IMR-90 (cell line): ENCODE measurements around the gene SNAPC4. TPM values are rescaled to one million over a fixed set of nuclear protein-coding genes. Genes with fewer than 3 reads are reported as not detected.

Experiments used
- ATAC-seq: fragments of 200-7000 bp; cut with Tn5 transposase; 2 replicates; pipeline ENCODE4 v1.9.1; 2020; ENCODE audit warnings: low read depth, mild to moderate bottlenecking, moderate library complexity
- BruUV-seq: library from RNA; stranded (reverse); fragments of 400-500 nt; replicated peaks from 2 replicates; lab custom pipeline; 2021; lab: Mats Ljungman, UMichigan
- CTCF ChIA-PET: fragments of 300-600 bp; formaldehyde crosslinking; extraction: SDS; loops from one replicate; lab custom pipeline; 2021; ENCODE audit warnings: antibody characterized with exemption; lab: Yijun Ruan, JAX
- POLR2A ChIA-PET: fragments of 300-600 bp; sonication (Branson Sonifier 250); formaldehyde crosslinking; loops from one replicate; lab custom pipeline; 2022; ENCODE audit warnings: antibody characterized with exemption; ENCODE audit not compliant: unreplicated experiment; lab: Charles Lee
- DNase-seq: peaks from one replicate; pipeline ENCODE4 v3.0.0; 2013
- H2AFZ ChIP-seq: replicated peaks from 2 replicates; pipeline ENCODE3; 2013; ENCODE audit warnings: low read length, mild to moderate bottlenecking; ENCODE audit not compliant: poor library complexity
- H2AK5ac ChIP-seq: 2 replicates; pipeline ENCODE4 v1.6.1; 2013; ENCODE audit warnings: low read depth, low read length, inconsistent platforms
- H2AK9ac ChIP-seq: replicated peaks from 2 replicates; pipeline ENCODE3; 2013; ENCODE audit warnings: mild to moderate bottlenecking, low read depth, low read length, moderate library complexity; ENCODE audit not compliant: poor library complexity
- H2BK120ac ChIP-seq: 2 replicates; pipeline ENCODE4 v1.6.1; 2013; ENCODE audit warnings: low read depth, low read length, inconsistent platforms
- H2BK15ac ChIP-seq: 3 replicates; pipeline ENCODE4 v1.6.1; 2013; ENCODE audit warnings: low read depth, low read length, inconsistent platforms
- H2BK20ac ChIP-seq: 2 replicates; pipeline ENCODE4 v1.6.1; 2013; ENCODE audit warnings: low read depth, mild to moderate bottlenecking, inconsistent platforms, low read length, moderate library complexity
- H2BK5ac ChIP-seq: 2 replicates; pipeline ENCODE4 v1.6.1; 2013; ENCODE audit warnings: mild to moderate bottlenecking, low read depth, low read length, inconsistent platforms; ENCODE audit not compliant: poor library complexity, severe bottlenecking
- H3K14ac ChIP-seq: replicated peaks from 2 replicates; pipeline ENCODE4 v1.6.1; 2013; ENCODE audit warnings: low read depth, low read length, inconsistent platforms
- H3K18ac ChIP-seq: 2 replicates; pipeline ENCODE4 v1.6.1; 2013; ENCODE audit warnings: low read depth, low read length, control low read depth
- H3K23ac ChIP-seq: 2 replicates; pipeline ENCODE4 v1.6.1; 2013; ENCODE audit warnings: low read depth, low read length, inconsistent platforms
- H3K27ac ChIP-seq: 2 replicates; pipeline ENCODE4 v1.5.1; 2013; ENCODE audit warnings: mild to moderate bottlenecking, control low read depth, low read length; ENCODE audit not compliant: insufficient read depth
- H3K27me3 ChIP-seq: 2 replicates; pipeline ENCODE4 v1.6.1; 2013; ENCODE audit warnings: low read length; ENCODE audit not compliant: control insufficient read depth, insufficient read depth
- H3K36me3 ChIP-seq: 2 replicates; pipeline ENCODE4 v1.6.1; 2013; ENCODE audit warnings: low read length, mixed read lengths; ENCODE audit not compliant: control insufficient read depth, insufficient read depth
- H3K4ac ChIP-seq: 2 replicates; pipeline ENCODE4 v1.6.1; 2013; ENCODE audit warnings: low read depth, low read length, inconsistent platforms
- H3K4me1 ChIP-seq: 2 replicates; pipeline ENCODE4 v1.6.1; 2013; ENCODE audit warnings: low read length, mixed read lengths; ENCODE audit not compliant: control insufficient read depth, insufficient read depth
- H3K4me2 ChIP-seq: 2 replicates; pipeline ENCODE4 v1.6.1; 2013; ENCODE audit warnings: low read depth, mild to moderate bottlenecking, control low read depth, low read length, moderate library complexity
- H3K4me3 ChIP-seq: 2 replicates; pipeline ENCODE4 v1.5.1; 2013; ENCODE audit warnings: low read depth, mild to moderate bottlenecking, control low read depth, low read length, moderate library complexity; ENCODE audit not compliant: insufficient read depth
- H3K56ac ChIP-seq: 2 replicates; pipeline ENCODE4 v1.6.1; 2013; ENCODE audit warnings: low read length, inconsistent platforms; ENCODE audit not compliant: insufficient read depth; ENCODE audit errors: extremely low read depth
- H3K79me1 ChIP-seq, 2 experiments: 2 replicates each; pipeline ENCODE4 v1.6.1; 2013; ENCODE audit warnings: low read length in 2 of 2, inconsistent platforms in 1 of 2, low read depth in 1 of 2
- H3K9ac ChIP-seq: 2 replicates; pipeline ENCODE4 v1.6.1; 2013; ENCODE audit warnings: low read depth, low read length, control low read depth
- H3K9me1 ChIP-seq: 2 replicates; pipeline ENCODE4 v1.6.1; 2013; ENCODE audit warnings: low read length, inconsistent platforms; ENCODE audit not compliant: insufficient read depth
- H3K9me3 ChIP-seq: 2 replicates; pipeline ENCODE4 v1.6.1; 2013; ENCODE audit warnings: low read length; ENCODE audit not compliant: control insufficient read depth, insufficient read depth
- H4K20me1 ChIP-seq: 2 replicates; pipeline ENCODE4 v1.6.1; 2013; ENCODE audit warnings: low read length, inconsistent platforms; ENCODE audit not compliant: insufficient read depth
- H4K5ac ChIP-seq: 2 replicates; pipeline ENCODE4 v1.6.1; 2013; ENCODE audit warnings: mild to moderate bottlenecking, low read depth, low read length, control low read depth
- H4K8ac ChIP-seq, 2 experiments: 2 replicates each; pipeline ENCODE4 v1.6.1; 2013; ENCODE audit warnings: low read depth in 2 of 2, low read length in 2 of 2, control low read depth in 1 of 2, inconsistent platforms in 1 of 2
- H4K91ac ChIP-seq: 2 replicates; pipeline ENCODE4 v1.6.1; 2013; ENCODE audit warnings: low read depth, low read length, inconsistent platforms; ENCODE audit not compliant: insufficient read depth
- BHLHE40 ChIP-seq: fragments of 150-350 bp; IDR thresholded peaks from 2 replicates; pipeline ENCODE4 v1.6.1; 2016; ENCODE audit warnings: mild to moderate bottlenecking, low read depth, low read length
- CEBPB ChIP-seq: IDR thresholded peaks from 2 replicates; pipeline ENCODE4 v1.6.1; 2012; ENCODE audit warnings: low read depth, low read length, improper control_type of control experiment
- CHD1 ChIP-seq: IDR thresholded peaks from 2 replicates; pipeline ENCODE4 v1.6.1; 2012; ENCODE audit warnings: low read depth, low read length, improper control_type of control experiment
- ELK1 ChIP-seq: fragments of 150-350 bp; IDR thresholded peaks from 2 replicates; pipeline ENCODE4 v1.6.1; 2016; ENCODE audit warnings: low read depth, mild to moderate bottlenecking, low read length, moderate library complexity, borderline replicate concordance
- FOS ChIP-seq: fragments of 150-350 bp; IDR thresholded peaks from 2 replicates; pipeline ENCODE4 v1.6.1; 2016; ENCODE audit warnings: low read depth, low read length
- MAFK ChIP-seq: IDR thresholded peaks from 2 replicates; pipeline ENCODE4 v1.6.1; 2012; ENCODE audit warnings: low read depth, low read length, improper control_type of control experiment
- MAZ ChIP-seq: IDR thresholded peaks from 2 replicates; pipeline ENCODE4 v1.6.1; 2012; ENCODE audit warnings: low read depth, mild to moderate bottlenecking, low read length, improper control_type of control experiment, moderate library complexity, borderline replicate concordance
- MXI1 ChIP-seq: IDR thresholded peaks from 2 replicates; pipeline ENCODE4 v1.6.1; 2012; ENCODE audit warnings: low read depth, mild to moderate bottlenecking, low read length, moderate library complexity, borderline replicate concordance
- NFE2L2 ChIP-seq: fragments of 150-350 bp; IDR thresholded peaks from 2 replicates; pipeline ENCODE4 v1.6.1; 2016; ENCODE audit warnings: low read depth, mild to moderate bottlenecking, low read length
- POLR2A ChIP-seq: IDR thresholded peaks from 2 replicates; pipeline ENCODE4 v1.6.1; 2012; ENCODE audit warnings: mild to moderate bottlenecking, low read depth, low read length
- RAD21 ChIP-seq: IDR thresholded peaks from 2 replicates; pipeline ENCODE4 v1.6.1; 2012; ENCODE audit warnings: low read length, improper control_type of control experiment
- RCOR1 ChIP-seq: IDR thresholded peaks from 2 replicates; pipeline ENCODE4 v1.6.1; 2012; ENCODE audit warnings: mild to moderate bottlenecking, low read length, improper control_type of control experiment; ENCODE audit not compliant: insufficient replicate concordance
- RFX5 ChIP-seq: IDR thresholded peaks from 2 replicates; pipeline ENCODE4 v1.8.0; 2012; ENCODE audit warnings: low read depth, mild to moderate bottlenecking, low read length, moderate library complexity
- SMC3 ChIP-seq: fragments of 150-350 bp; IDR thresholded peaks from 2 replicates; pipeline ENCODE4 v1.6.1; 2016; ENCODE audit warnings: low read depth, mild to moderate bottlenecking, antibody characterized with exemption, low read length, moderate library complexity
- USF2 ChIP-seq: fragments of 150-350 bp; IDR thresholded peaks from 2 replicates; pipeline ENCODE4 v1.6.1; 2017; ENCODE audit warnings: mild to moderate bottlenecking, antibody characterized with exemption, low read length, low read depth
- WGBS, 2 experiments: methylation state at CpG; one replicate each; pipeline versions ENCODE4 v1.1.5 to v1.1.7; 2013; ENCODE audit warnings: missing lambda C conversion rate in 2 of 2; ENCODE audit not compliant: insufficient read length in 1 of 2; ENCODE audit errors: extremely low coverage in 2 of 2; 5-methylcytosine and 5-hydroxymethylcytosine counted together
- dilution Hi-C: fragments of 300-500 bp; cut with HindIII; formaldehyde crosslinking; loops from one replicate; pipeline ENCODE4 v1.14.3; 2018; ENCODE audit warnings: low sequenced_read_pairs; ENCODE audit not compliant: unreplicated experiment
- in situ Hi-C: fragments of 300-500 bp; cut with MboI; formaldehyde crosslinking; loops from 3 replicates; pipeline ENCODE4 v1.14.3; 2019; ENCODE audit warnings: low sequenced_read_pairs, inconsistent platforms, mixed read lengths
- intact Hi-C: fragments of 100-400 bp; cut with micrococcal nuclease; formaldehyde crosslinking; loops from 2 replicates; pipeline ENCODE4 v1.10.0; 2022
- polyA plus RNA-seq, 3 experiments: library from polyadenylated mRNA; depleted of rRNA; stranded (reverse); fragments of >200 nt; gene quantifications; 2 replicates each; pipeline ENCODE4 v1.2.3, GENCODE V29; 2012; ENCODE audit warnings: low replicate concordance in 1 of 3
- total RNA-seq: library from RNA; depleted of rRNA; stranded (reverse); fragments of >200 nt; gene quantifications from 2 replicates; pipeline ENCODE4 v1.2.3, GENCODE V29; 2012
- TF ChIP-seq, protein P1 (sequence below): conservative IDR thresholded peaks from 2 replicates; pipeline ENCODE4 v1.5.1; 2012; ENCODE audit warnings: mild to moderate bottlenecking, low read depth, low read length, improper control_type of control experiment

The SNAPC4 gene
- total and polyA plus RNA-seq, 2 of the 4 experiments (the other 2 are of a cell fraction), result 2.5 to 6.5 TPM

- Histone ChIP-seq H4K91ac (no peak overlapping the region), H3K9me1 (no peaks in the 10 kb centered on the region), H2BK20ac (no peak overlapping the region), H3K14ac (no peak overlapping the region), H4K5ac (no peak overlapping the region), H2AFZ (no peak overlapping the region), H3K4ac (no peak overlapping the region), H3K4me2 (no peak overlapping the region), H3K4me1 (no peaks in the 10 kb centered on the region), H2AK5ac (no peak overlapping the region), H2BK120ac (no peak overlapping the region), H3K23ac (no peak overlapping the region), H3K9ac (no peak overlapping the region), H3K18ac (no peak overlapping the region), H2AK9ac (no peak overlapping the region), H3K9me3 (no peaks in the 10 kb centered on the region), H2BK15ac (no peak overlapping the region), H3K27ac (no peak overlapping the region), H4K20me1 (no peaks in the 10 kb centered on the region), H3K56ac (no peak overlapping the region), H2BK5ac (no peak overlapping the region), H3K79me1 (peaks cover 3 to 4% of the 10 kb centered on the region in 2 experiments; a peak in 2 of 4 replicates), H3K27me3 (no peaks in the 10 kb centered on the region), H3K36me3 (peaks cover 73% of the 10 kb centered on the region), H3K4me3 (no peak overlapping the region), H4K8ac (no peak overlapping the region)
- POLR2A ChIA-PET, result no interaction called here
- in situ Hi-C loops (no loop called here), intact Hi-C loops (no loop called here), dilution Hi-C loops (no loop called here)
- DNase-seq, result no peak
- ATAC-seq, result no peak
- 97% methylated on average over 17 of the region's 19 CpGs; no CpG with 5 or more reads in 1 of the 2 experiments for WGBS, 2 experiments
- CTCF ChIA-PET, result no interaction called here
- BruUV-seq, result no TSS peak
- TF ChIP-seq RFX5, result no peak
- no peak for TF ChIP-seq FOS
- TF ChIP-seq RAD21, result no peak
- no peak for TF ChIP-seq CEBPB
- no peak for TF ChIP-seq MAFK
- no peak for TF ChIP-seq USF2
- no peak for TF ChIP-seq BHLHE40
- TF ChIP-seq MAZ, result no peak
- no peak for TF ChIP-seq MXI1
- TF ChIP-seq POLR2A, result no peak
- no peak for TF ChIP-seq ELK1
- TF ChIP-seq, protein P1, sequence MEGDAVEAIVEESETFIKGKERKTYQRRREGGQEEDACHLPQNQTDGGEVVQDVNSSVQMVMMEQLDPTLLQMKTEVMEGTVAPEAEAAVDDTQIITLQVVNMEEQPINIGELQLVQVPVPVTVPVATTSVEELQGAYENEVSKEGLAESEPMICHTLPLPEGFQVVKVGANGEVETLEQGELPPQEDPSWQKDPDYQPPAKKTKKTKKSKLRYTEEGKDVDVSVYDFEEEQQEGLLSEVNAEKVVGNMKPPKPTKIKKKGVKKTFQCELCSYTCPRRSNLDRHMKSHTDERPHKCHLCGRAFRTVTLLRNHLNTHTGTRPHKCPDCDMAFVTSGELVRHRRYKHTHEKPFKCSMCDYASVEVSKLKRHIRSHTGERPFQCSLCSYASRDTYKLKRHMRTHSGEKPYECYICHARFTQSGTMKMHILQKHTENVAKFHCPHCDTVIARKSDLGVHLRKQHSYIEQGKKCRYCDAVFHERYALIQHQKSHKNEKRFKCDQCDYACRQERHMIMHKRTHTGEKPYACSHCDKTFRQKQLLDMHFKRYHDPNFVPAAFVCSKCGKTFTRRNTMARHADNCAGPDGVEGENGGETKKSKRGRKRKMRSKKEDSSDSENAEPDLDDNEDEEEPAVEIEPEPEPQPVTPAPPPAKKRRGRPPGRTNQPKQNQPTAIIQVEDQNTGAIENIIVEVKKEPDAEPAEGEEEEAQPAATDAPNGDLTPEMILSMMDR, result no peak
- no peak for TF ChIP-seq CHD1
- no peak for TF ChIP-seq SMC3
- TF ChIP-seq NFE2L2, result no peak
- TF ChIP-seq RCOR1, result no peak
Measured at GRCh38 chr9:136387217-136387616, 12.8 kb downstream of the SNAPC4 start.
